T-helper 2 cell treated with Interferon-gamma antibody and Interleukin-4, amounts not matched to agents 5 μg/mL and 100 μg/mL, for 36 hours (primary cell): Measurements from ENCODE around the gene CACNG7.
"Not testable (repeated sequence)": the region's sequence is repeated elsewhere in the genome, so short reads cannot be mapped to it uniquely, and the experiment has no call there.

ENCODE experiments used
- DNase-seq: peaks from one replicate; pipeline ENCODE4 v3.0.0; 2021; ENCODE audit warnings: low spot score
- H3K27ac Mint-ChIP-seq: one replicate; pipeline ENCODE4 v1.8.0; 2021; ENCODE audit warnings: mild to moderate bottlenecking, mixed read lengths
- H3K27me3 Mint-ChIP-seq: one replicate; pipeline ENCODE4 v1.8.0; 2021; ENCODE audit warnings: low read depth, mixed read lengths
- H3K36me3 Mint-ChIP-seq: one replicate; pipeline ENCODE4 v1.8.0; 2021; ENCODE audit warnings: low read depth, mixed read lengths
- H3K4me1 Mint-ChIP-seq: one replicate; pipeline ENCODE4 v1.8.0; 2021; ENCODE audit warnings: low read depth, mixed read lengths
- H3K4me3 Mint-ChIP-seq: one replicate; pipeline ENCODE4 v1.8.0; 2022; ENCODE audit warnings: mild to moderate bottlenecking, moderate library complexity, mixed read lengths
- H3K9me3 Mint-ChIP-seq: one replicate; pipeline ENCODE4 v1.8.0; 2021; ENCODE audit warnings: mixed read lengths

The CACNG7 gene

DNA sequence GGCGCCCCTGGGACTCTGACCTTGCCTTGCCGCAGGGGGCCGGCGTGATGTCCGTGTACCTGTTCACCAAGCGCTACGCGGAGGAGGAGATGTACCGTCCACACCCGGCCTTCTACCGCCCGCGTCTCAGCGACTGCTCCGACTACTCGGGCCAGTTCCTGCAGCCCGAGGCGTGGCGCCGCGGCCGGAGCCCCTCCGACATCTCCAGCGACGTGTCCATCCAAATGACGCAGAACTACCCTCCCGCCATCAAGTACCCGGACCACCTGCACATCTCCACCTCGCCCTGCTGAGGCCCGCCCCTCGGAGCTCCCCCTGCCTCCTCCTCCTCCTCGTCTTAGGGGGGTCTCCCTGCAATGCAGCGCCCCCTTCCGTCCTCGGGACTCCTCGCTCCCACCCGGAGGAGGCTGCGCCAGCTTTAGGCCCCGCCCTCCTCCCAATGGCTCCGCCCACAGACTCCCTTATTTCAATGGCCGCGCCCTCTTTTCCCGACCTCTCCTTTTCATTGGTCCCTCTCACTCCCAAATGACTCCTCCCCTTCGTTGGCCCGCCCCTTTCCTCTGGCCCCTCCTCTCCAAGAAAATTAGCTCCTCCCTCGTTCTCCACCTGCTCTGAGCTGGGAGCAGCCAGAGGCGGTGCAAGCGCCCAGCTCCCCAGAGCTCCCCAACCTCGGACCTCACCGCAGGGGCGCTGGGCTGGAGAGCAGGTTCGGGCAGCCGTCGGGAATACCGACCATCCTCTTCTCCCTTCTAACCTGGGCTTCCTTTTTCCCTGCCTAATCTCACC, 33.1 kb downstream of the CACNG7 start:
- DNase-seq = no peak
- no peaks in the 10 kb centered on the region for H3K36me3 Mint-ChIP-seq
- no peaks in the 10 kb centered on the region for H3K9me3 Mint-ChIP-seq
- no peak overlapping the region for H3K4me3 Mint-ChIP-seq
- peaks cover 29% of the 10 kb centered on the region for H3K27me3 Mint-ChIP-seq
- no peaks in the 10 kb centered on the region for H3K4me1 Mint-ChIP-seq
- H3K27ac Mint-ChIP-seq = no peak overlapping the region

- Mint-ChIP-seq H3K27me3 (peaks cover 29% of the 10 kb centered on the region), H3K4me3 (no peak overlapping the region), H3K4me1 (no peaks in the 10 kb centered on the region), H3K36me3 (no peaks in the 10 kb centered on the region), H3K27ac (no peak overlapping the region), H3K9me3 (no peaks in the 10 kb centered on the region)
- DNase-seq = no peak
These were observed 35.3 kb downstream of the CACNG7 start for GRCh38 chr19:53944416-53944815.

DNA sequence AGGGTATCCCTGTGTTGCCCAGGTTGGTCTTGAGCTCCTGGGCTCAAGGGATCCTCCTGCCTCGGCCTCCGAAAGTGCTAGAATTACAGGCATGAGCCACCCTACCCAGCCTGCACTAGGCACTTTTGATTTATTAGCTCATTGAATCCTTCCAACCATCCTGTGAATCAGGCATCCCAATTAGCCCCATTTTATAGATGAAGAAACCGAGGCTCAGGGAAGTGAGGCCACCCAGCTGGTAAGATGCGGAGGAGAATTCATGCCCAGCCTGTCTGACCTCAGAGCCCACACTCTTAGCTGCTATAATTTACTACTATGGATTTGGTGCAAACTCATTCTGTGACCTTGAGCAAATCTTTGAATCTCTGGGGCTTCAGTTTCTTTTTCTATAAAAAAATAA, 35.9 kb downstream of the CACNG7 start:
- DNase-seq = no peak
- Mint-ChIP-seq H3K27ac (no peak overlapping the region), H3K36me3 (no peaks in the 10 kb centered on the region), H3K4me1 (no peaks in the 10 kb centered on the region), H3K27me3 (peaks cover 29% of the 10 kb centered on the region), H3K4me3 (no peak overlapping the region), H3K9me3 (no peaks in the 10 kb centered on the region)

DNA sequence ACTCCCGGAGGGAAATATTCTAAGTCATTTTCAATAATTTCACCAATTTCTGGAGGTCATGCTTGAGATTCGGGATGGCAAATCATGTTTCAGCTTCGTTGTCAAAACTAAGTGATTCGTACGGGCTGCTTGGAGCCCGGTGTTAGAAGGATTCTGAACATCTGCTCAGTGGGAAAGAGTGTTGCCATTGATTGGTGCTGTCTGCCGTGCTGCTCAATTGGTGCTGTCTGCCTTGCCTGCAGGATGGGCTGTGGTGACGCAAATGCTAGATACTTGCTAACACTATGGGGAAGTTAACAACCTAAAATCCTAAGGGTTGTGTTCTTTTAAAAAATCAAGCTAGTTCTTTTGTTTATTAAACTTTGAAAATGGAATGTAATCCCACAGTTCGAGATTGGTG, 36.4 kb downstream of the CACNG7 start:
- Mint-ChIP-seq H3K4me3 (no peak overlapping the region), H3K36me3 (no peaks in the 10 kb centered on the region), H3K27me3 (peaks cover 29% of the 10 kb centered on the region), H3K4me1 (no peaks in the 10 kb centered on the region), H3K27ac (no peak overlapping the region), H3K9me3 (no peaks in the 10 kb centered on the region)
- no peak for DNase-seq

GRCh38 chr19:53945998-53946397, 36.9 kb downstream of the CACNG7 start:
- H3K4me3 Mint-ChIP-seq = no peak overlapping the region
- no peak overlapping the region for H3K27ac Mint-ChIP-seq
- H3K4me1 Mint-ChIP-seq = no peaks in the 10 kb centered on the region
- H3K27me3 Mint-ChIP-seq = peaks cover 28% of the 10 kb centered on the region
- H3K9me3 Mint-ChIP-seq = no peaks in the 10 kb centered on the region
- no peaks in the 10 kb centered on the region for H3K36me3 Mint-ChIP-seq
- no peak for DNase-seq

DNA sequence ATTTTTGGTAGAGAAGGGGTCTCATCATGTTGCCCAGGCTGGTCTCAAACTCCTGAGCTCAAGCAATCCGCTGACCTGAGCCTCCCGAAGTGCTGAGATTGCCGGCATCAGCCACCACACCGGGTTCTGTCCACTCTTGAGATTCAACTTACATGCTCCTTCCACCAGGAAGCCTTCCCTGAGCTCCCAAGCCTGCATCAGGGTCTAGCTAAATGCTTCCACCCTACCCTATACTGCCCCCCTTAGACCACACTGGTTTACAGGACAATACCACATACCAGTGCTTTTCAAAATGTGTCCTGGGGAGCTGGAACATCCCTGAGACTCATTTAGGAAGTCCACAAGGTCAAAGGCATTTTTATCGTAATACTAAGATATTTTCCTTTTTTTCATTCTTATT, 38.5 kb downstream of the CACNG7 start:
- no peaks in the 10 kb centered on the region for H3K4me1 Mint-ChIP-seq
- no peak overlapping the region for H3K4me3 Mint-ChIP-seq
- H3K27ac Mint-ChIP-seq = no peak overlapping the region
- no peaks in the 10 kb centered on the region for H3K36me3 Mint-ChIP-seq
- no peak for DNase-seq
- no peaks in the 10 kb centered on the region for H3K9me3 Mint-ChIP-seq
- H3K27me3 Mint-ChIP-seq = peaks cover 18% of the 10 kb centered on the region

DNA sequence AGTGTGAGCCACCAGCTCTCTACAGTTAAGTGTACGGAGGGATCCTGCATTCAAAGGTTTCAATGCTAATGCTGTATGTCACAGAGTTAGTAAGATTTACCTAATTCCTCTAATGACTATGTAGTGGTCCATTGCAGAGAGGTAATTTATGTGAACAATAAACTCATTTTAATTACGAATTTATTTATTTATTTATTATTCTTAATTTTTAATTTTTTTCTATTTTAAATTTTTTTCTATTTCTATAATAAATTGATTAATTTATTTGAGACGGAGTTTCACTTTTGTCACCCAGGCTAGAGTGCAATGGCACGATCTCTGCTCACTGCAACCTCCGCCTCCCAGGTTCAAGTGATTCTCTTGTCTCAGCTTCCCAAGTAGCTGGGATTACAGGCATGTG, 39.5 kb downstream of the CACNG7 start:
- H3K27ac Mint-ChIP-seq, H3K4me3 Mint-ChIP-seq, H3K36me3 Mint-ChIP-seq, H3K4me1 Mint-ChIP-seq, H3K9me3 Mint-ChIP-seq, DNase-seq: not testable (repeated sequence)
- peaks cover 11% of the 10 kb centered on the region for H3K27me3 Mint-ChIP-seq

- peaks cover 7% of the 10 kb centered on the region for H3K27me3 Mint-ChIP-seq
These were observed 42.4 kb downstream of the CACNG7 start for GRCh38 chr19:53951436-53951835.

GRCh38 chr19:53951947-53952346, 42.9 kb downstream of the CACNG7 start:
- no peak overlapping the region for H3K4me3 Mint-ChIP-seq
- no peaks in the 10 kb centered on the region for H3K36me3 Mint-ChIP-seq
- peaks cover 11% of the 10 kb centered on the region for H3K27me3 Mint-ChIP-seq
- DNase-seq = no peak
- H3K4me1 Mint-ChIP-seq = no peaks in the 10 kb centered on the region
- no peaks in the 10 kb centered on the region for H3K9me3 Mint-ChIP-seq
- no peak overlapping the region for H3K27ac Mint-ChIP-seq

More at GRCh38 chr19:53951436-53951835, 42.4 kb downstream of the CACNG7 start:
- Mint-ChIP-seq H3K9me3 (no peaks in the 10 kb centered on the region), H3K27ac (no peak overlapping the region), H3K4me3 (no peak overlapping the region), H3K36me3 (no peaks in the 10 kb centered on the region), H3K4me1 (no peaks in the 10 kb centered on the region)
- no peak for DNase-seq

DNA sequence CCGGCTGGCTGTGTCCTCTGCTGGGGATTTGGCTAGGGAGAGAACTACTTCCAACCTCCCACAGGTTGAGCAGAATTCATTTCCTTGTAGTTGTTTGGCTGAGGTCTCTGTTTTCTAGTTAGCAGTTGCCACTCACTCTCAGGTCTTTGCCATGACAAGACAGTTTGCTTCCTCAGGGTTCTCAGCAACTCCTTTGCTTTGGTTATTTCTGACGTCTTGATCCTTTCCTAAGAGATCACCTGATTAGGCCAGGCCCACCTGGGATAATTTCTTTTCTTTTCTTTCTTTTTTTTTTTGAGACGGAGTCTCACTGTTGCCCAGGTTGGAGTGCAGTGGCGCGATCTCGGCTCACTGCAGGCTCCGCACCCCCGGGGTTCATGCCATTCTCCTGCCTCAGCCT, 44.3 kb downstream of the CACNG7 start:
- no peak overlapping the region for H3K27ac Mint-ChIP-seq
- H3K4me3 Mint-ChIP-seq = no peak overlapping the region
- H3K36me3 Mint-ChIP-seq = no peaks in the 10 kb centered on the region
- H3K4me1 Mint-ChIP-seq = no peaks in the 10 kb centered on the region
- DNase-seq = no peak
- H3K27me3 Mint-ChIP-seq = peaks cover 21% of the 10 kb centered on the region
- no peaks in the 10 kb centered on the region for H3K9me3 Mint-ChIP-seq

GRCh38 chr19:53957448-53958167, 48.5 kb downstream of the CACNG7 start:
- H3K9me3 Mint-ChIP-seq = no peaks in the 10 kb centered on the region
- no peak for DNase-seq
- H3K36me3 Mint-ChIP-seq = no peaks in the 10 kb centered on the region
- H3K27me3 Mint-ChIP-seq = peaks cover 56% of the 10 kb centered on the region
- no peaks in the 10 kb centered on the region for H3K4me1 Mint-ChIP-seq
- H3K4me3 Mint-ChIP-seq = no peak overlapping the region
- no peak overlapping the region for H3K27ac Mint-ChIP-seq

- H3K36me3 Mint-ChIP-seq = no peaks in the 10 kb centered on the region
- peaks cover 56% of the 10 kb centered on the region for H3K27me3 Mint-ChIP-seq
- no peaks in the 10 kb centered on the region for H3K9me3 Mint-ChIP-seq
- no peak for DNase-seq
- no peak overlapping the region for H3K27ac Mint-ChIP-seq
- H3K4me1 Mint-ChIP-seq = no peaks in the 10 kb centered on the region
- H3K4me3 Mint-ChIP-seq = no peak overlapping the region
These were observed 49.1 kb downstream of the CACNG7 start for GRCh38 chr19:53958168-53958571.

DNA sequence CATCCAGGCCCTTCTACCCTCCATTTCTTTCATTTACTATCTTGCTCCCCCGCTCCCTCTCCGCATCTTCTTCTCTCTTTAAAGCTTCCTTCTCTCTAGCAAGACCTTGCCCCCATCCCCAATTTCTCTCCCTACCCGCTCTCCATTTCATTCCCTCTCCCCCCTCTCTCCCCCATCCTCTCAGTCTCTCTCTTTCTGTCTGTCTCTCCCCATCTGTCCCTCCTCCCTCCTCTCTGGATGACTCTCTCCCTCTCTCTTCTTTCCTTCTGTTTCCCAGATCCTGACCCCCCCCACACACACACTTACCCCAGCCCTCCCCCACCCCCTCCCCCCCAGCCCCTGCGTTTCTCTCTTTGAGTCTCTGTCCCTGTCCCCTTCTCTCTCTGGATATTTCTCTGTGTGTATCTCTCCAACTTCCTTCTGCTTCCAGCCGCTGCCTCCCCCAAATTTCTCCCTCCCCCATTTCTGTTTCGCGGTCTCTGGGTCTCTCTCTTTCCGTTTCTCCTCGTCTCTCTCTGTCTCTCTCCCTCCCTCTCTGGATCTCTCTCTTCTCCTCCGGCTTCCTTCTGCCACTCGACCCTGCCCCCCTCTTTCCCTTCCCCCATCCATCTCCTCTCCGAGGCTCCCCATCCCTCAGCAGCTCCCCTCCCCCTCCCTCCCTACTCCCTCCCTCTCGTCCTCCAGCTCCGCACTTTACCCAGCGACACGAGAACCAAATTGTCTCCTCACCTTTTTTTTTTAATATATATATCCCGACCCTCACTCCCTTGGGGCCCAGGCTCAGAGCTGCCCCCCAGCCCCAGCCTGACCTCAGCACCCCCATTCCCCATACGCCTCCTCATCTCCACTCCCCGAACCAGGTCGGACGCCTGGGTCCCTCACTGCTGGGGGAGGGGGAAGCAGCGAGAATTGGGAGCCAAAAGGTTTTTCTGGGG, 50.0 kb downstream of the CACNG7 start:
- H3K9me3 Mint-ChIP-seq = no peaks in the 10 kb centered on the region
- no peak for DNase-seq
- no peak overlapping the region for H3K27ac Mint-ChIP-seq
- H3K27me3 Mint-ChIP-seq = peaks cover 64% of the 10 kb centered on the region
- no peak overlapping the region for H3K4me3 Mint-ChIP-seq
- no peaks in the 10 kb centered on the region for H3K36me3 Mint-ChIP-seq
- H3K4me1 Mint-ChIP-seq = no peaks in the 10 kb centered on the region

- Mint-ChIP-seq H3K36me3 (no peaks in the 10 kb centered on the region), H3K9me3 (no peaks in the 10 kb centered on the region), H3K4me1 (no peaks in the 10 kb centered on the region), H3K27ac (no peak overlapping the region), H3K27me3 (peaks cover 73% of the 10 kb centered on the region), H3K4me3 (no peak overlapping the region)
- DNase-seq = no peak
These were observed 51.1 kb downstream of the CACNG7 start for GRCh38 chr19:53960187-53960586.
